DLD1 (cell line): ENCODE data around the gene PRRT1.
"Not testable (repeated sequence)": the region's sequence is repeated elsewhere in the genome, so short reads cannot be mapped to it uniquely, and the experiment has no call there.

Source experiments
- in situ Hi-C: cut with HindIII; loops from 2 replicates; pipeline ENCODE4 v1.10.0; 2017; ENCODE audit warnings: low sequenced_read_pairs

Gene PRRT1

GRCh38 chr6:32151863-32152768 lies at the start of gene PRRT1:
Gene PRRT1, minus strand, starts transcription at chr6:32151939. Its CDS starts 112 bp downstream, at chr6:32151827.
- in situ Hi-C loops: no loop called here

GRCh38 chr6:32200711-32201475 lies 49.2 kb upstream of the PRRT1 start:
- in situ Hi-C loops: no loop called here

GRCh38 chr6:32198866-32199265 lies 47.1 kb upstream of the PRRT1 start:
- in situ Hi-C loops: no loop called here

GRCh38 chr6:32198345-32198696 lies 46.6 kb upstream of the PRRT1 start:
- in situ Hi-C loops: no loop called here

- in situ Hi-C loops: no loop called here
Observed at GRCh38 chr6:32196682-32197616, 45.2 kb upstream of the PRRT1 start.

GRCh38 chr6:32195902-32196681 lies 44.4 kb upstream of the PRRT1 start:
- in situ Hi-C loops: no loop called here

- in situ Hi-C loops: no loop called here
Observed at GRCh38 chr6:32195652-32195901, 43.8 kb upstream of the PRRT1 start.

GRCh38 chr6:32194825-32195651 lies 43.3 kb upstream of the PRRT1 start:
- in situ Hi-C loops: no loop called here

GRCh38 chr6:32194388-32194787 lies 42.6 kb upstream of the PRRT1 start:
- in situ Hi-C loops: no loop called here

- in situ Hi-C loops: not testable (repeated sequence)
Observed at GRCh38 chr6:32193096-32193495, 41.4 kb upstream of the PRRT1 start.

GRCh38 chr6:32192608-32193039 lies 40.9 kb upstream of the PRRT1 start, which contains the start of gene GPSM3:
Gene GPSM3, minus strand, starts transcription at chr6:32192643. Its CDS starts 130 bp downstream, at chr6:32192513.
- in situ Hi-C loops: no loop called here

- in situ Hi-C loops: no loop called here
Observed at GRCh38 chr6:32191696-32192607, 40.2 kb upstream of the PRRT1 start.

GRCh38 chr6:32190911-32191677 lies 39.4 kb upstream of the PRRT1 start:
- in situ Hi-C loops: no loop called here

GRCh38 chr6:32190054-32190851 lies 38.5 kb upstream of the PRRT1 start, which contains the start of gene PBX2:
Gene PBX2, minus strand, starts transcription at chr6:32190202. Its CDS starts 287 bp downstream, at chr6:32189915.
- in situ Hi-C loops: no loop called here

- in situ Hi-C loops: no loop called here
Observed at GRCh38 chr6:32189742-32190053, 38.0 kb upstream of the PRRT1 start.

- in situ Hi-C loops: no loop called here
Observed at GRCh38 chr6:32189069-32189741, 37.5 kb upstream of the PRRT1 start.
